Activated B cell treated with CpG ODN at 0.5 μM for 24 hours (primary cell): ENCODE data around the gene HS6ST3. TPM values are rescaled to one million over a fixed set of nuclear protein-coding genes. Genes with fewer than 3 reads are reported as not detected.
A peak's percentile ranks its signal among the peaks of the same experiment; 100 is the strongest.
"Not testable (repeated sequence)": the region's sequence is repeated elsewhere in the genome, so short reads cannot be mapped to it uniquely, and the experiment has no call there.

Experiments
- ATAC-seq: fragments of 200-7000 bp; cut with Tn5 transposase; one replicate; pipeline ENCODE4 v1.10.0; 2021; ENCODE audit warnings: low read depth, mild to moderate bottlenecking, moderate library complexity
- CTCF ChIA-PET: fragments of 350-600 bp; sonication (Branson Sonifier 250); formaldehyde crosslinking; loops from one replicate; lab custom pipeline; 2021; ENCODE audit warnings: antibody characterized with exemption; lab: Charles Lee
- POLR2A ChIA-PET: fragments of 350-600 bp; sonication (Branson Sonifier 250); formaldehyde crosslinking; loops from one replicate; lab custom pipeline; 2021; ENCODE audit warnings: antibody characterized with exemption; lab: Charles Lee
- DNase-seq: peaks from one replicate; pipeline ENCODE4 v3.0.0; 2022
- H3K27ac Mint-ChIP-seq: one replicate; pipeline ENCODE4 v1.8.0; 2020; ENCODE audit warnings: mixed read lengths
- H3K27me3 Mint-ChIP-seq: one replicate; pipeline ENCODE4 v1.8.0; 2021; ENCODE audit warnings: mixed read lengths
- H3K36me3 Mint-ChIP-seq: one replicate; pipeline ENCODE4 v1.8.0; 2021; ENCODE audit warnings: low read depth, mixed read lengths
- H3K4me1 Mint-ChIP-seq: one replicate; pipeline ENCODE4 v1.8.0; 2021; ENCODE audit warnings: mixed read lengths
- H3K4me3 Mint-ChIP-seq: one replicate; pipeline ENCODE4 v1.8.0; 2020; ENCODE audit warnings: mild to moderate bottlenecking, mixed read lengths
- H3K9me3 Mint-ChIP-seq: one replicate; pipeline ENCODE4 v1.8.0; 2020; ENCODE audit warnings: mixed read lengths
- intact Hi-C: fragments of 100-400 bp; cut with micrococcal nuclease; formaldehyde crosslinking; loops from one replicate; pipeline ENCODE4 v1.15.1; 2024
- total RNA-seq: library from RNA; stranded (reverse); gene quantifications from 2 replicates; pipeline ENCODE4 v1.2.3, GENCODE V29; 2022
- TF ChIP-seq, protein P1 (sequence below): fragments of 200-600 bp; IDR thresholded peaks from one replicate; pipeline ENCODE4 v1.8.0; 2022; ENCODE audit warnings: antibody characterized with exemption, mild to moderate bottlenecking

Gene HS6ST3
- total RNA-seq, result not detected in 2 replicates

DNA sequence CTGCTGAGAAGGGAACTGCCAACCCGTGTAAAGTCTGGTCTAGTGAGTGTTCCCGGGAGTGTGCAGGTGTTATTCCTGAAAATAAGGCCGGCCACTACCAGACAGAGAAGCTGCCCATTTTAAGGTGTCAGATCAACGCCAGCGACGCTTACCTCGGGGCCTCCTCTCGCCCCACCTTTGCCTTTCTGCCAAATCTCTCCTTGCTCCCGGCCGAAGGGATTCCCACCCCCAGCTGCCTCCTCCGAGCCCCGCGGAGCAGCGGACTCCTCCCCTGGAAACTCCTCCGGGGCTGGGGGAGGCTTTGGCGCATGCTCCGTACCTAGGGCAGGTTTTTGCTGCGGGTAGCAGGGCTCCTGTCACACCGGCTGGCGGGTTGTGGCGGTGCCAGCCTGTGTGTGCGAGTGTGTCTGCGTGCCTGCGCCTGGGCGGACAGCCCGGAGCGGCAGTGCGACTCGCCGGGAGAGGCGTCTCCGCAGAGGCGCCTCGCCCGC is at the start of gene HS6ST3:
Gene HS6ST3, plus strand, starts transcription at position 359 of the 491 bp plus-strand sequence.
- no peak for DNase-seq
- H3K36me3 Mint-ChIP-seq, result no peaks in the 10 kb centered on the region
- TF ChIP-seq, protein P1, sequence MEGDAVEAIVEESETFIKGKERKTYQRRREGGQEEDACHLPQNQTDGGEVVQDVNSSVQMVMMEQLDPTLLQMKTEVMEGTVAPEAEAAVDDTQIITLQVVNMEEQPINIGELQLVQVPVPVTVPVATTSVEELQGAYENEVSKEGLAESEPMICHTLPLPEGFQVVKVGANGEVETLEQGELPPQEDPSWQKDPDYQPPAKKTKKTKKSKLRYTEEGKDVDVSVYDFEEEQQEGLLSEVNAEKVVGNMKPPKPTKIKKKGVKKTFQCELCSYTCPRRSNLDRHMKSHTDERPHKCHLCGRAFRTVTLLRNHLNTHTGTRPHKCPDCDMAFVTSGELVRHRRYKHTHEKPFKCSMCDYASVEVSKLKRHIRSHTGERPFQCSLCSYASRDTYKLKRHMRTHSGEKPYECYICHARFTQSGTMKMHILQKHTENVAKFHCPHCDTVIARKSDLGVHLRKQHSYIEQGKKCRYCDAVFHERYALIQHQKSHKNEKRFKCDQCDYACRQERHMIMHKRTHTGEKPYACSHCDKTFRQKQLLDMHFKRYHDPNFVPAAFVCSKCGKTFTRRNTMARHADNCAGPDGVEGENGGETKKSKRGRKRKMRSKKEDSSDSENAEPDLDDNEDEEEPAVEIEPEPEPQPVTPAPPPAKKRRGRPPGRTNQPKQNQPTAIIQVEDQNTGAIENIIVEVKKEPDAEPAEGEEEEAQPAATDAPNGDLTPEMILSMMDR, result no peak
- H3K4me3 Mint-ChIP-seq, result peak within 1 kb of the TSS; percentile 36
- H3K27me3 Mint-ChIP-seq, result peaks cover 42% of the 10 kb centered on the region
- peaks cover 10% of the 10 kb centered on the region for H3K4me1 Mint-ChIP-seq
- ATAC-seq, result no peak
- H3K27ac Mint-ChIP-seq, result no peak within 1 kb of the TSS
- intact Hi-C loops, result no loop called here
- no peaks in the 10 kb centered on the region for H3K9me3 Mint-ChIP-seq
- POLR2A ChIA-PET, result no interaction called here
- CTCF ChIA-PET, result no interaction called here

DNA sequence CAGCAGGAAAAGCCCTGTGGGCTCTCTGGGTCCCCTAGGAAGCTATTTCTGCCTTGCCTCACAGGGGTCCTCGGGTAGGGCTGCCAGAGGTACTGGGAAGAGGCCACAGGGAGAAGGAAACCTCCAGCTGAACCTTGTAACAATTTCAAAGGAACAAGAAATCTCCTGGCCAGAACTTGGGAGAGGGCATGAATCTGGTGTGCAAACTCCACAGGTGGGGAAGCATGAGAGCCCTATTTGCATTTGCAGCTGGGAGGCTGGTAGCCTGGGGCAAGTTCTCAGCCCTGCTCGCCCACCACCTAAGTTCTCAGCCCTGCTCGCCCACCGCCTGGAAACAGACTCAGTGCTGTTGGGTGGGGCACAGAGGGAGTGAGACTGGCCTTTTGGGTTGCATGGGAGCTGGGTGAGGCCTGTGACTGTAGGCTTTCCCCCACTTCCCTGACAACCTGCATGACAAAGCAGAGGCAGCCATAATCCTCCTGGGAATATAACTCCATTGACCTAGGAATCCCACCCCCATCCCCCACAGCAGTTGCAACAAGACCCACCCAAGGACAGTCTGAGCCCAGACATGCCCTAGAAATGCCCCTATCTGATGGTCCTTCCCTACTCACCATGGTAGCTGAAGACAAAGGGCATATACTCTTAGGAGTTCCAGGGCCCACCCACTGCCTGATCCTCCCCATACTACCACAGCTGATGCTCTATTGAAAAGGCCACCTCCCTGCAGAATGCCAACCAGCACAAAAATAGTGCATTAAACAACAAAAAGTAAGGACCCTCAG is 48.4 kb upstream of the HS6ST3 start:
- Mint-ChIP-seq H3K27ac (no peak overlapping the region), H3K4me1 (no peaks in the 10 kb centered on the region), H3K36me3 (no peaks in the 10 kb centered on the region), H3K27me3 (no peaks in the 10 kb centered on the region), H3K9me3 (peaks cover 13% of the 10 kb centered on the region), H3K4me3 (no peak overlapping the region)
- intact Hi-C loops, result no loop called here
- no peak for ATAC-seq
- CTCF ChIA-PET, result no interaction called here
- TF ChIP-seq, protein P1, result no peak
- POLR2A ChIA-PET, result no interaction called here
- DNase-seq, result no peak

DNA sequence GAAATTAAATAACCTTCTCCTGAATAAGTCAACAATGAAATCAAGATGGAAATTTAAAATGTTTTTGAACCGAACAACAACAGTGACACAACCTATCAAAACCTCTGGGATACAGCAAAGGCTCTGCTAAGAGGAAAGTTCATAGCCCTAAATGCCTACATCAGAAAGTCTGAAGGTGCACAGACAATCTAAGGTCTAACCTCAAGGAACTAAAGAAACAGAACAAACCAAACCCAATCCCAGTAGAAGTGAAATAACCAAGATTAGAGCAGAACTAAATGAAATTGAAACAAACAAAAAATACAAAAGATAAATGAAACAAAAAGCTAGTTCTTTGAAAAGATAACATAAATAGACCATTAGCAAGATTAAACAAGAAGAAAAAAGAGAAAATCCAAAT is 45.7 kb upstream of the HS6ST3 start:
- Mint-ChIP-seq H3K27me3 (no peaks in the 10 kb centered on the region), H3K36me3 (no peaks in the 10 kb centered on the region), H3K27ac (no peak overlapping the region), H3K4me1 (no peaks in the 10 kb centered on the region), H3K9me3 (peaks cover 13% of the 10 kb centered on the region), H3K4me3 (no peak overlapping the region)
- ATAC-seq (no peak), DNase-seq (no peak)
- TF ChIP-seq, protein P1, result no peak
- intact Hi-C loops, result no loop called here
- ChIA-PET POLR2A (no interaction called here), CTCF (no interaction called here)

DNA sequence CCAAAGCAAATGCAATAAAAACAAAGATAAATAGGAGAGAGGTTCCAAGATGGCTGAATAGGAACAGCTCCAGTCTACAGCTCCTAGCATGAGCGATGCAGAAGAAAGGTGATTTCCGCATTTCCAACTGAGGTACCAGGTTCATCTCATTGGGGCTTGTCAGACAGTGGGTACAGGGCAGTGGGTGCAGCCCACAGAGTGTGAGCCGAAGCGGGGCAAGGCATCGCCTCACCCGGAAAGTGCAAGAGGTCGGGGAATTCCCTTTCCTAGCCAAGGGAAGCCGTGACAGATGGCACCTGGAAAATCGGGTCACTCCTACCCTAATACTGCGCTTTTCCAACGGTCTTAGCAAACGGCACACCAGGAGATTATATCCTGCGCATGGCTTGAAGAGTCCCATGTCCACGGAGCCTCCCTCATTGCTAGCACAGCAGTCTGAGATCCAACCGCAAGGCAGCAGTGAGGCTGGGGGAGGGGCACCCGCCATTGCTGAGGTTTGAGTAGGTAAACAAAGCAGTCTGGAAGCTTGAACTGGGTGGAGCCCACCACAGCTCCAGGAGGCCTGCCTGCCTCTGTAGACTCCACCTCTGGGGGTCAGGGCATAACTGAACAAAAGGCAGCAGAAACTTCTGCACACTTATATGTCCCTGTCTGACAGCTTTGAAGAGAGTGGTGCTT is 43.3 kb upstream of the HS6ST3 start:
- H3K4me1 Mint-ChIP-seq, CTCF ChIA-PET, POLR2A ChIA-PET, H3K27me3 Mint-ChIP-seq, H3K4me3 Mint-ChIP-seq, DNase-seq, intact Hi-C loops, H3K27ac Mint-ChIP-seq, H3K36me3 Mint-ChIP-seq, ATAC-seq: not testable (repeated sequence)
- H3K9me3 Mint-ChIP-seq, result peaks cover 13% of the 10 kb centered on the region

DNA sequence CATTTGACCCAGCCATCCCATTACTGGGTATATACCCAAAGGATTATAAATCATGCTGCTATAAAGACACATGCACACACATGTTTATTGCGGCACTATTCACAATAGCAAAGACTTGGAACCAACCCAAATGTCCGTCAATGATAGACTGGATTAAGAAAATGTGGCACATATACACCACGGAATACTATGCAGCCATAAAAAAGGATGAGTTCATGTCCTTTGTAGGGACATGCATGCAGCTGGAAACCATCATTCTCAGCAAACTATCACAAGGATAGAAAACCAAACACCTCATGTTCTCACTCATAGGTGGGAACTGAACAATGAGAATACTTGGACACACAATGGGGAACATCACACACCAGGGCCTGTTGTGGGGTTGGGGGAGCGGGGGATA is 39.0 kb upstream of the HS6ST3 start:
- H3K9me3 Mint-ChIP-seq, H3K4me3 Mint-ChIP-seq, CTCF ChIA-PET, DNase-seq, H3K27me3 Mint-ChIP-seq, intact Hi-C loops, ATAC-seq, H3K4me1 Mint-ChIP-seq, POLR2A ChIA-PET, H3K27ac Mint-ChIP-seq, H3K36me3 Mint-ChIP-seq: not testable (repeated sequence)

DNA sequence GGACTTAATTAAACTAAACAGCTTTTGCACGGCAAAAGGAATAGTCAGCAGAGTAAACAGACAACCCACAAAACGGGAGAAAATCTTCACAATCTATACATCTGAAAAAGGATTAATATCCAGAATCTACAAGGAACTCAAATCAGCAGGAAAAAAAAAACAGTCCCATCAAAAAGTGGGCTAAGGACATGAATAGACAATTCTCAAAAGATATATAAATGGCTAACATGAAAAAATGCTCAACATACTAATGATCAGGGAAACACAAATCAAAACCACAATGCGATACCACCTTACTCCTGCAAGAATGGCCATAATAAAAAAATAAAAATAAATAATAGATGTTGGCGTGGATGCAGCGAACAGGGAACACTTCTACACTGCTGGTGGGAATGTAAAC is 38.4 kb upstream of the HS6ST3 start:
- H3K4me3 Mint-ChIP-seq, H3K27me3 Mint-ChIP-seq, CTCF ChIA-PET, H3K27ac Mint-ChIP-seq, intact Hi-C loops, POLR2A ChIA-PET, H3K36me3 Mint-ChIP-seq, H3K4me1 Mint-ChIP-seq, H3K9me3 Mint-ChIP-seq, ATAC-seq, DNase-seq: not testable (repeated sequence)

DNA sequence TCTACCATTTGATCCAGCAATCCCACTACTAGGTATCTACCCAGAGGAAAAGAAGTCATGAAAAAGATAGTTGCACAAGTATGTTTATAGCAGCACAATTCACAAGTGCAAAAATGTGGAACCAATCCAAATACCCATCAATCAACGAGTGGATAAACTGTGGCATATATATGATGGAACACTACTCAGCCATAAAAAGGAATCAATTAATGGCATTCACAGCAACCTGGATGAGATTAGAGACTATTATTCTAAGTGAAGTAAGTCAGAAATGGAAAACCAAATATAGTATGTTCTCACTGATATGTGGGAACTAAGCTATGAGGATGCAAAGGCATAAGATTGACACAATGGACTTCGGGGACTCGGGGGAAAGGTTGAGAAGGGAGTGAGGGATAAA is 38.0 kb upstream of the HS6ST3 start:
- H3K27ac Mint-ChIP-seq, H3K4me3 Mint-ChIP-seq, POLR2A ChIA-PET, ATAC-seq, H3K9me3 Mint-ChIP-seq, H3K36me3 Mint-ChIP-seq, DNase-seq, H3K27me3 Mint-ChIP-seq, H3K4me1 Mint-ChIP-seq, intact Hi-C loops, CTCF ChIA-PET: not testable (repeated sequence)
